Fibroblast of skin of abdomen (primary cell): Measurements from ENCODE around the gene TMEM143. TPM values are rescaled to one million over a fixed set of nuclear protein-coding genes. Genes with fewer than 3 reads are reported as not detected.
"Not testable (repeated sequence)": the region's sequence is repeated elsewhere in the genome, so short reads cannot be mapped to it uniquely, and the experiment has no call there.

Experiments used
- DNase-seq: peaks from one replicate; pipeline ENCODE4 v3.0.0-alpha.2; 2013
- polyA plus RNA-seq, 2 experiments: library from polyadenylated mRNA; unstranded; fragments of 120-200 nt; gene quantifications; one replicate each; pipeline ENCODE4 v1.2.1, GENCODE V29; 2013; ENCODE audit not compliant: insufficient read length in 2 of 2

Gene TMEM143
- 9.0 TPM for polyA plus RNA-seq (2013, experiment 1 of 2; ENCODE audit: insufficient read length)
- 9.2 TPM for polyA plus RNA-seq (2013, experiment 2 of 2; ENCODE audit: insufficient read length)

GRCh38 chr19:48363810-48364597 lies at the start of gene TMEM143, which contains the start of gene SYNGR4:
TMEM143 (minus strand) TSS chr19:48363940; CDS start chr19:48363920, 20 bp downstream.
SYNGR4 (plus strand) TSS chr19:48364367; CDS start chr19:48365843, 1,476 bp downstream.
- DNase-seq, result peak; percentile 100

- DNase-seq, result no peak
Measured at GRCh38 chr19:48405850-48406249, 42.1 kb upstream of the TMEM143 start.

DNA sequence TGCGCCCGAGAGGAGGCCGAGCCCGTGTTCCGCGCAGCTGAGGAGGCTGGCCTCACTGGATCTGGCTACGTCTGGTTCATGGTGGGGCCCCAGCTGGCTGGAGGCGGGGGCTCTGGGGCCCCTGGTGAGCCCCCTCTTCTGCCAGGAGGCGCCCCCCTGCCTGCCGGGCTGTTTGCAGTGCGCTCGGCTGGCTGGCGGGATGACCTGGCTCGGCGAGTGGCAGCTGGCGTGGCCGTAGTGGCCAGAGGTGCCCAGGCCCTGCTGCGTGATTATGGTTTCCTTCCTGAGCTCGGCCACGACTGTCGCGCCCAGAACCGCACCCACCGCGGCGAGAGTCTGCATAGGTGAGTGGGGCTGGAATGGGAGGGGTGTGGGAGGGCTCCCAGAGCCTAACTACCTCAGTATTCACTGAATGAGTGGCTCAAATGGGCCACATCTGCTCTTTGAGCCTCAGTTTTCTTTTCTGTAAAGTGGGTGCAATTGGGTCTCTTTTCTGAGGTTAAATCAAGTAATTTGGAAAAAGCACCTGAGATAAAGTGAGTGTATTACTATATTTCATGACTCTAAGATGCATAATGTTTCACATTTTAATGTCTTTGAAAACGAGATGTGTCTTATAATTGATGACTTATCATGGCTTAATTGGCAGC lies 41.4 kb upstream of the TMEM143 start:
- DNase-seq, result no peak

- DNase-seq, result peak; percentile 61
Measured at GRCh38 chr19:48403606-48404005, 39.9 kb upstream of the TMEM143 start.

- no peak for DNase-seq
Measured at GRCh38 chr19:48401287-48401686, 37.5 kb upstream of the TMEM143 start.

DNA sequence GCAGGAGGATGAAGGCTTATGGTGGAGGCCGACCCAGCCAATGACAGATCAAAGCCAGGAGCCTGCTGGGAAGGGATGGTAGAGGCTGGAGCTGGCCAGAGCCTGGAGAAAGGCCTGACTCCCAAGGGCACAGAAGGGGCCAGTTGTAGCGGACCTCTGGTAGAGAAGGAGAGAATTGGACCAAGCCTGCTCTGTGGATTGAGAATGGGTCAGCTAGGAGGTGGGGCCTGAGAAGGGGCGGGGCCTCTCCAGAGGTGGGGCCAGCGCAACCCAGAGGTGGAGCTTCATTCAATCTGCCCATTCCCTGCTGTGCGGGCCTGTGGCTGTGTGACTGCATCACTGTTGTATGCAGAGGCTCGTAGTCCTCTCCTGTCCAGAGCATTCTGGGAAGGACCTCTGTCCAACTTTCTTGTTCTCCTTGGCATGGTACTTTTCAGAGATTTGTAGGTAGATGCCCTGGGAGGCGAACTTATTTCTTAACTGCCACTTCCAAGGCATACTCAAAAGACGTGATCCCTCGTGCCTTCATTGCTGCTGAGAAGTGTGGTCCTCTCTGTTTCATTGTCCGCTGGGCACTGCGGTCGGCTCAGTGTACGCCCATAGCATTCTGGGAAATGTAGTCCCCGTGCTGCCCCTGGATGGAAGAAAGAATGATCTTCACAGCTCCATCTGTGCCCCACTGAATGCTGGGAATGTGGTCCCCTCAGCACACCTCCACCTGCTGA lies 36.4 kb upstream of the TMEM143 start:
- DNase-seq, result peak; percentile 69

- DNase-seq, result peak; percentile 83
Measured at GRCh38 chr19:48398375-48399235, 34.9 kb upstream of the TMEM143 start.

DNA sequence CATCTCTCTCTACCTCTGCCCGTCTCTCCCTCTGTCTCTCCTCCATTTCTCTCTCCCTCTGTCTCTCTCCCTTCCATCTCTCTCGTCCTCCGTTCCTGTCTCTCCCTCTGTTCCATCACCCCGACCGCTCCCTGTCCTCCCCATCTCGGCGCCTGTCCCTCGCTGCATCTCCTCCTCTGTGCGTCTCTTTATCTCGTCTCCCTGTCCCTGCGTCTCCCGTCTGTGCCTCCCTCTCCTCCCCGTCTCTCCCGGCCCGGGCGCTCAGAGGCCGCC lies 34.3 kb upstream of the TMEM143 start:
- DNase-seq, result no peak

DNA sequence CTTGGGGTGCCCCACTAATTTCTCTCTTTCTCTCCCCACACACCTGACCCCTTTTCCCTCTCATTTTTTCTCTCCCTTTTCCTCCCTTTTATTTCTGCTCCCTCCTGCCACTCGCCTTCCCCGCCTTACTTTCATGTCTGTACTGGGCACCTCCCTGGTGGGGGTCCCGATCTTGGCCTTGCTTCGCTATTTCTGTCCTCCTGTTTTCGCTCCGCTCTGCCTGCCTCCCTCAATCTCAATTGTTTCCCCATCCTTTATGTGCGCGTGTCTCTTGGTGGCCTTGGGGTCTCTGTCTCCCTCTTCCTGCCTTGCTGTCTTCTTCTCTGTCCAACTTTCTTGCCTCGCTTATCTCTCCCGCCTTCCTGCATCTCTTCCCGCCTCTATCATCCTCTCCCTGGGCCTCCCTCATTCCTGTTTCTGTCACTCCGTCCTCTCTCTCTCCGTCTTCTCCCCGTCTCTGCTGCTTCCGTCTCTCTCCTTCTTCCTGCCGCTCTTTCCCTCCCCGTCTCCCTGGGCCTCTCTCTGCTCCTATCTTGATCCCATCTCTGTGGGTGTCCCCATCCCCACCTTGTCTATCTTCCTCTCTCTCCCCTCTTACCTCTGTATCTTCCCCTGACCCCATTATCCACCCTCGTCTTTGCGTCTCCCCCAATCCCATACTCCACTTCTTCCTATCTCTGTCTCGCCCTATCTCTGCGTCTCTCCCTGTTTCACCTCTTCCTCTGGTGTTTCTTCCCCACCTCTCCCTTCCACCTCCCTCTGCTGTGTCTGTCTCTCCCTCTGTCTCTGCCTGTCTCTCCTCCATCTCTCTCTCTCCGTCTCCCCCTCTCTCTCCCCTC lies 33.7 kb upstream of the TMEM143 start:
- DNase-seq, result no peak

DNA sequence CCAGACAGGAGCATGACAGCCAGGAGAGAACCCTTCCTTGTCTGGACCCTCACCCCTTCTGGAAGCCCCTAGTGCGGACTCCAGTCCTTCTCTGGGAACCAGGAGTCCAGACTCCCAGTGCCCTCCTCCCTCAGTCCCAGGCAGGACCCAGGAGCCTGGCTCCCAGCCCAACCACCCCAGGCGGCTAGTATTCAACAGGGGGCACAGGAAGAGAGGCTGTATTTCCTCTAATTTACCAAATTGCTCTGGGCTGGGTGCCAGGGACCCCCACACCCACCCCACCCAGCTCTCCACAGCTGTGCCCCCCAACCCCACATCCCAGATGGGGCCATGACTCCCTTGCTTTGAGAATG lies 33.1 kb upstream of the TMEM143 start:
- DNase-seq, result no peak

DNA sequence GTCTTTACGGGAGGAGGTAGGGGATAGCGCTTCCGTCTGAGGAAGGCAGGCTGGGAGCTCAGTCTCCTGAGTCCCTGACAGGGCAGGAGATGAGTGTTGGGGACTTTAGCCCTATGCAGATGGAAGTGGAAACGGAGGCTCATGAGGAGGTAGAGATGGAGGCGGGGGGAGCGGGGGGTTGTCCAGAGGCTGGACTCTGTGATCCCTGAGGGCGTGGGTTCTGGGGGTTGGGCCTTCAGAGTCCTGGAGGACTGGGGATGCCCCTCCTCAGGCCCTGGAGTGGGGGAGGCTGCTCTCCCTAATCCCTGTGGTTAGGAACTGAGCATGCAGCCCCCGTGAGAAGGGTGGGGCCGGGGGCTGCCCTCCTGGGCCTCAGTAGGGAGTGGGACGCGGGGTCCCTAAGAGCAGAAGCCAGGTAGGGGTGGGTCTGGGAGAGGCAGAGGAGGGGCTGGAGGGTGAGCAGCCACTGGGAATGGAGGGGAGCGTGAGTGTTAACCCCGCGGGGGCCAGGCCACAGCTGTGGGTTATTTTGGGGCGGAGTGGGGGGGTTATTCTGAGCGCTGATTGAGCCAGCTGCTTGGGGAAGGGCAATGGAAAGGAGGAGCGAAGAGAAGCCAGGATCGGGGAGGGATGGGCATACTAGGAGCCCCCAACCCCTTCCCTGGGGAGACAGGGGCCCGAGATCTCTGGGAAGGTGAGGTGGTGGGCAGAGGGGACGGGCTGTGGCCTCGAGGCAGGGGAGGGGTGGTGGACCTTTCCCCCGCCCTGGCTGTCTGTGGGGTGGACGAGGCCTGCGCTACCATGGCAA lies 32.5 kb upstream of the TMEM143 start:
- no peak for DNase-seq

DNA sequence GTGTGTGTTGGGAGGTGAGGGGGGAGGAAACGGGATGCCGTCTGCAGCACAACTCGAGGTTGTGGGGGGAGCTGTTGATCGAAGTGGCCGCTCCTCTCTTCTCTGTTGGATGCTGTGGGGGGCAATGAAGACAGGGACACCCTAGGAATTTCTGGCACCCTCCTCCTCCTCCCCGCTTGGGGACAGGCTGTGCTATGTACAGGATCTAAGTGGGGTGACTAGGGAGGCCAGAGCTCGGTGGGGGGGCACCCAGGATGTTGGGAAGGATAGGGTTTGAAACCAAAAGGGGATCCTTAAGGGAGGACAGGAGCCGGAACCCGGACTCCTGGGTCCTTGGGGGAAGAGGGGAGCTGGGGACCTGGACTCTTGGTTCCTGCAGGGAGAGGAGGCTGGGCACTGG lies 31.8 kb upstream of the TMEM143 start:
- no peak for DNase-seq

DNA sequence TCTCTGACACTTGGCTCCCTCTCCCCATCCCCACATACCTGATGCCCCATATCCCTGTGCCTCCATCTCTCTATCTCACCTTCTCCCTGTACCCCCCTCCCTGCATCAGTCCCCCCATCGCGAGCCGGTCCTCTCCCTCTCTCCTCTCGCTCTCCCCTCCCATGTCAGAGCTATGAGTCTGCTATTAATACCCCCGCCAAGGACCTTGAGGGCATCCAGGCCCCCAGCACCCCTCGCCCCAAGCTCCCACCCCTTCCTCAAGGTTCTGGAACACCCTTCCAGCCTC lies 31.4 kb upstream of the TMEM143 start:
- DNase-seq, result no peak

DNA sequence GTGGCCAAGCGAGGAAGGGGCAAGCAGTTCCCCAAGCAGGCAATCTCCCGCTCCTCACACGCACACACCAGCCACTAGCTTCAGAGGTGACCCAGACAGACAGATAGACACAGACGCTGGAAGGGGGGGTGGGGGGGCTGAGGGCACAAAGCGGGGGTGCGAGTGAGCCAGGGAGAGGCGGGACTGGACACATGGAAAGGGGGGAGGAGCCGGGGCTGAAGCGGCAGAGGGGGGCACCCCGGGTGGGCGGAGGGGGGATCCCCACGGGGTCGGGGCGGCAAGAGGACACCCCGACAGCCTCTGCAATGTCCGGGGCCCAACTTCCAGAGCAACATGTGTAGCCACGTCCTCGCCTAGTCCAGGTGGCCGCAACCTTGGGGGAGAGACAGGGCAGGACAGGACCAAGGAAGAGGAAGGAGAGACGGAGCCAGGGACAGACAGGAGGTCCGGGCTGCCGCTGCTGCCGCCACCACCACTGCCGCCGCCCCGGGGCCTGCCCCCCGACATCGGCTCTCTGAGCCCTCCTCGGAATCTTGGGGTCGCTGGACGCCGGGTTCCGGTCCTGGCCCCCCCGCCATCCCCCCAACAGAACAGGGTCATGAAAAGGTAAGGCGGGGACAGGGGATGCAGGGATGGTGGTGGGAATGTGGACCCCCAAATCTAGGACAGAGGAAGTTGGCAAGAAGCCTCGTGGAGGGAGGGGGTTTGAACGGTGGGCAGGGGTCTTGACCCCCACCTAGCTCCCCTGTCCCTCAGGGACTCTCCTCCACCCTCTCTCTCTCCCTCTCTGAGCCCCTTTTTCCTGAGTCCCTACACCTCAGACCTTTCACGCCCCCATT lies 30.8 kb upstream of the TMEM143 start:
- no peak for DNase-seq

DNA sequence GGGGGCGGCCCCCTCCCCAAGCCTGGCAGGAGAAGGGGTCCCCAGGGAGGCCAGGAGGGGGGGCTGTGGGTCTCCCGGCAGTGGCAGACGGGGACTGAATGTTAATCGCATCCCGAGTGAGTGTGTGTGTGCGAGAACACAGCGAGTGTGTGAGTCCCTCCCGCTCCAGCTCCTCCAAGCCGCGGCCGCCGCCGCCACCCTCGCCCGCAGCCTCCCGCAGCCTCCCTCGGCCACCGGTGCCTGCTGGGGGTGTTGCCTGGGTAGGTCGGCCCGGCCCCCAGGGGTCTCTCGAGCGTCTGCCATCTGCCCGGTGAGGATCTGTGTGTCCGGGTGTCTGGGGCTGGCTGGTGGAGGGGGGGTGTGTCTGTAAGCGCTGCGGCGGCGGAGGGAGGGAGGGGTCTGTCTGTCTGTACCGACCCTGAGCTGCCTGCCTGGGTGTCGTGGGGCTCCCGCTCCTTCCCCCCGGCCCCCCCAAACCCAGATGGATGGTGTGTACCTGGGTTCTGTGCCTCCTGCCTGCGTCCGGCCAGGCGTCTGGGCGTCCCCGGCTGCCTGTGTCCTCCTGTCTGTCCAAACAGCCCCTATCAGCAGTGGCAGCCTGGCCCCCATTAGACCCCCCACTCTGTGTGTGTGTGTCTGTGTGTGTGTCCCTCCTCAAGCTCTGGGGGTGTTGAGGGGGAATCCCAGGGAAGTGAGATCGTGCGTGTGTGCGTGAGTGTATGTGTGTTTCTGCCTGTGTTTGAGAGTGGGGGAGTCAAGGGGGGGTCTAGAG lies 30.0 kb upstream of the TMEM143 start, which contains the start of gene GRIN2D:
GRIN2D (plus strand) TSS at position 110 of the 772 bp plus-strand sequence. CDS start 4,725 bp downstream, outside the sequence.
- DNase-seq, result peak; percentile 49

GRCh38 chr19:48392860-48393558 lies 29.3 kb upstream of the TMEM143 start:
- no peak for DNase-seq

- not testable (repeated sequence) for DNase-seq
Measured at GRCh38 chr19:48392006-48392344, 28.2 kb upstream of the TMEM143 start.
